GM12891 (cell line): ENCODE results near the gene FNDC5.

ENCODE experiments used
- DNase-seq: peaks from one replicate; pipeline ENCODE4 v3.0.0; 2011; ENCODE audit warnings: low spot score; ENCODE audit not compliant: insufficient read length
- FAIRE-seq: peaks from 2 replicates; lab custom pipeline; 2011; peaks lifted over from hg19 to GRCh38; lab: Jason Lieb, UNC
- PAX5 ChIP-seq: IDR thresholded peaks from 2 replicates; pipeline ENCODE4 v1.6.1; 2011; ENCODE audit warnings: low read length, moderate library complexity, mild to moderate bottlenecking; ENCODE audit not compliant: insufficient read depth, severe bottlenecking
- POLR2A ChIP-seq: IDR thresholded peaks from 2 replicates; pipeline ENCODE4 v1.6.1; 2011; ENCODE audit warnings: low read depth, low read length, control low read depth
- POLR2AphosphoS5 ChIP-seq: IDR thresholded peaks from 2 replicates; pipeline ENCODE4 v1.6.1; 2011; ENCODE audit warnings: low read depth, low read length, control low read depth
- POU2F2 ChIP-seq: IDR thresholded peaks from 2 replicates; pipeline ENCODE4 v1.6.1; 2011; ENCODE audit warnings: low read depth, mild to moderate bottlenecking, control low read depth, low read length, moderate library complexity
- SPI1 ChIP-seq: IDR thresholded peaks from 2 replicates; pipeline ENCODE4 v1.6.1; 2011; ENCODE audit warnings: low read depth, low read length, control low read depth
- TAF1 ChIP-seq: IDR thresholded peaks from 2 replicates; pipeline ENCODE4 v1.6.1; 2011; ENCODE audit warnings: low read depth, low read length, control low read depth

The FNDC5 gene

DNA sequence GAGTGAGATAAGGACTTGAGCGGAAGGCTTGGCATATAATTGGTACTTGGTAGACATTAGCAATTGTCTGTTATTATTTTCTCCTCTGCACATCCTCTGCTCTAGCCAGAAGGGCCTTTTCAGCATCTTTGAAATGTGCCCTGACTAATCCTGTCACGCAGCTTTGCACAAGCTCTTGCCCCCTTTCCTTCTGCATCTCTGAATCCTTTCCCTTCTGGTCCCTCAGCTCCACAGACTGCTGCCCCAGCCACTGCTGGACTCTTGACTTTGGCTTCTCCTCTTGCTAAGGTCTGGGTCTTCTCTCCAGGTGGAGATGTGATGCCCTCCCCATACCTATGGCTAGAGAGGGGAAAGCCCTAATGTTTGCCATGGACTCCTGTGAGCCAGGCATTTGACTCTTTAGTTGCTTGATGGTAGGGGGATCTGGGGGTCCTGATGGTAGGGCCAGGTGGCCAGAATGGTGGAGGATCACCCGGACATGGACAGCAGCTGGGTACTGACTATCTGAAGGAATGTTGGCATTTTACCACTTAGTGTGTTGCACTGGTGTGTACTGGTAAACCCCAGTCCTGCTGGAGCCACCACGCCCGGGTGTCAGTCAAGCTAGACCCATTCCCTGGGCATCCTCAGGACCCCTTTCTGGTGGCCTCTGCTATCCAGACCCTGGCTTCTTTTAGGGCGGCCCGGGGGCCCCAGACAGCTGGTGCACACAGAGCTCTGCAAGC is 20.0 kb upstream of the FNDC5 start:
- TF ChIP-seq POLR2AphosphoS5 = no peak
- TF ChIP-seq SPI1 = no peak
- FAIRE-seq = no peak
- no peak for DNase-seq

- no peak for FAIRE-seq
- no peak for TF ChIP-seq TAF1
- TF ChIP-seq POLR2AphosphoS5 = no peak
- no peak for TF ChIP-seq POU2F2
- no peak for TF ChIP-seq POLR2A
- TF ChIP-seq SPI1 = no peak
- TF ChIP-seq PAX5 = no peak
- DNase-seq = no peak
Measured at GRCh38 chr1:32889731-32890278, 19.1 kb upstream of the FNDC5 start.

DNA sequence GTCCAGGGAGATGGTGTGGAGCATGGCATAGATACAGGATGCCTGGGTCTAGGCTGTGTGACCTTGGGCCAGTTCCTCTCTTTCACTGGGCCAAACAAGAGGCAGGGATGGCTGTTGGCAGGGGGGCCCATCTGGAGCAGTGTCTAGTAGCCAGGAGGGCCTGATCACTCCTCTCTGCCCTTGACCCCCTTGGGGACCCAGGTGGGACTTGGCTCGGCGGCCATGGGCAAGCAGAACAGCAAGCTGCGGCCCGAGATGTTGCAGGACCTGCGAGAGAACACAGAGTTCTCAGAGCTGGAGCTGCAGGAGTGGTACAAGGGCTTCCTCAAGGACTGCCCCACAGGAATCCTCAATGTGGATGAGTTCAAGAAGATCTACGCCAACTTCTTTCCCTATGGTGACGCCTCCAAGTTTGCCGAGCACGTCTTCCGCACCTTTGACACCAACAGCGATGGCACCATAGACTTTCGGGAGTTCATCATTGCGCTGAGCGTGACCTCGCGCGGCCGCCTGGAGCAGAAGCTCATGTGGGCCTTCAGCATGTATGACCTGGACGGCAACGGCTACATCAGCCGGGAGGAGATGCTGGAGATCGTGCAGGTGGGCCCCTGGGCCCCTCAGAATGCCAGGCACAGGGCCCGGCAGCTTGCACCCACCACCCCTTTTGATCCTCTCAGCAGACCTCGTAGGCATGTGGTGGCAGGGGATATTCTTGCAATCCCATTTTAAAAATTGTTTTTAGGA is 18.1 kb upstream of the FNDC5 start:
- no peak for FAIRE-seq
- TF ChIP-seq PAX5 = no peak
- TF ChIP-seq POU2F2 = no peak
- TF ChIP-seq POLR2AphosphoS5 = no peak
- TF ChIP-seq TAF1 = no peak
- TF ChIP-seq POLR2A = no peak
- no peak for TF ChIP-seq SPI1
- DNase-seq = no peak

DNA sequence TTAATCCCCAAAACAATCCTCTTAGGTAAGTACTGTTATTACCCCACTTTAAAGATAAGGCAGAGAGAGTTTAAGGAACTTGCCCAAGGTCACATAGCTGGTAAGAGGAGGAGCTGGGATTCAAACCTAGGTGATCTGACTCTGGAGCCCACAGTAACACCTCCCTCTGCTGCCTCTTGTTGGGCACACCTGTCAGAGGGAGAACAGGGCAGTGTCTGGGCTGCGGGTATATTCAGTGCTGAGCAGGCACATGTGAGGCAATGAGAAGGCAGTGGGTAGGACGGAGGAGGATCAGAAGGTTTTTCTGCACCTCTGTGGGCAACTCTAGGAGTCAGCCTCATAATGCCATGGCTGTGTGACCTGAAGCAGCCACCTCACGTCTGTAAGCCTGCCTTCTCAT is 17.4 kb upstream of the FNDC5 start:
- no peak for TF ChIP-seq POLR2AphosphoS5
- no peak for FAIRE-seq
- no peak for DNase-seq

DNA sequence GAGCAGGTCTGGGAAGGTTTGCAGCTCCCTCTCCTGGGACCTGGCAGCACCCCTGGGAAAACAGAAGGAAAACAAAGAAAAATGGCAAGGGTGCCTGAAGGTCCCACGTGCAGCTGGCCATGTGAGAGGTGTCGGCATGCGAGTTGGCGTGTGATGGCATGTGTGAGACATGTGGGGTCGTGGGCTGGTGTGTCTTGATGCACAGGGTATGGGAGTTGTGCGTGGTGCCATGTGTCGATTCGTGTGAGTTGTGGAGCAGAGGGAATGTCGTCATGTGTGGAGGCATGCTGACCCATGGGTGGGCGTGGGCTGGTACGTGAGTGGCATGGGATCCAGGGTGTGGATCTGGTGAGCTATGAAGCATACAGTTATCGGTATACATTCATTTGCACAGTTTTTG is 16.9 kb upstream of the FNDC5 start:
- DNase-seq (no peak), FAIRE-seq (no peak)
- TF ChIP-seq POU2F2 = no peak
- TF ChIP-seq TAF1 = no peak
- TF ChIP-seq SPI1 = no peak
- no peak for TF ChIP-seq PAX5
- TF ChIP-seq POLR2AphosphoS5 = no peak
- TF ChIP-seq POLR2A = no peak

DNA sequence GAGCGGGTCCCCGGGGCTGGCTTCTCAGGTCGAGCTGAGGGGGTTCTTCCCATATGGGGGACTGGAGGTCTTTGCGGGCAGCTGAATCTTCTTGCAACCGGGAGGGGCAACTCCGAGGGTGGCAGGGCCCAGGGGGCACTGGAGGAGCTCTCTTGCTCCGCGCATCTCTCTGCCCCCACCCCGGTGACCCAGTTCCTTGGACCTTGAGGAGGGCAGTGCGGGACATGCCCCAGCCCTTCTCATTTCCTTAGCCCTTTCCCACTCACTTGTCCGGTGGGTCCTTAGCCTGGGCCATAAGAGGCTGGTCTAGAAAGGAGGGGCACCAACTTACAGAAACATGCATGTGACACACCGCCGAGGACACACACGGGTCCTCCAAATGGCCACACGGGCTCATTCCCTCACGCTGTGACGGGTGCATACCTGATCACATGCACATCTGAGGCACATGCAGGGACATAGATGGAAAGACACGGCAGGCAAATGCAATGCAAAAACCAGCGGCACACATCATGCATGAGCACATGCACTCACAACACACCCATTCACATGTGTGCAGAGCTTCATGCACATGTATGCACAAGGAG is 16.2 kb upstream of the FNDC5 start:
- DNase-seq = no peak
- no peak for TF ChIP-seq POU2F2
- peak; percentile 26 for FAIRE-seq

- FAIRE-seq (no peak), DNase-seq (peak; percentile 71)
- TF ChIP-seq SPI1 (no peak), POLR2A (no peak), POLR2AphosphoS5 (no peak), TAF1 (no peak), POU2F2 (no peak), PAX5 (no peak)
Measured at GRCh38 chr1:32886004-32886827, 15.5 kb upstream of the FNDC5 start, which contains the start of gene HPCA. Gene HPCA (plus strand): TSS chr1:32886491. CDS start chr1:32888899, 2,408 bp downstream.

DNA sequence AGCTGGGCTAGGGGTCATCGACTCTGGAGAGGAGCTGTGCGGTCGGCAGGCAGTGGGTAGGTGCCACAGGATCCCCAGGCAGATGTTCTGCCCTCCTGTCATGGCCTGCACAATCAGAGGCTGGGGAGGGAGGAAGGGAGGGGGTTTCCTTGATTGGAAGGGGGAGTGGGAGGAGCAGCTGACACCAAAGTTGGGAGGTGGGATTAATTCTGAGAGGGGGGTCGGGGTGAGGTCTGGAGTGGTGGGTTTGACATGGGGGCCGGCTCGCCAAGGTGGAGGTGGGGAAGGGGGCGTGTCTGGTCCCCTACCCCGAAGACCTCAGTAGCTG is 14.9 kb upstream of the FNDC5 start:
- DNase-seq (no peak), FAIRE-seq (no peak)
- TF ChIP-seq SPI1 (no peak), POLR2AphosphoS5 (no peak), POU2F2 (no peak), POLR2A (no peak), PAX5 (no peak), TAF1 (no peak)

GRCh38 chr1:32884726-32885125 is 14.0 kb upstream of the FNDC5 start:
- FAIRE-seq = no peak
- DNase-seq = no peak
- TF ChIP-seq POLR2A = no peak
- no peak for TF ChIP-seq TAF1
- TF ChIP-seq SPI1 = no peak
- TF ChIP-seq PAX5 = no peak
- no peak for TF ChIP-seq POU2F2
- no peak for TF ChIP-seq POLR2AphosphoS5

- no peak for FAIRE-seq
- no peak for DNase-seq
- TF ChIP-seq SPI1 (no peak), POU2F2 (no peak), PAX5 (no peak), TAF1 (no peak), POLR2AphosphoS5 (no peak), POLR2A (no peak)
Measured at GRCh38 chr1:32884032-32884372, 13.3 kb upstream of the FNDC5 start.
